GM19239 (cell line): Measurements from ENCODE around the gene UBAP1.
"Not testable (repeated sequence)": the region's sequence is repeated elsewhere in the genome, so short reads cannot be mapped to it uniquely, and the experiment has no call there.

ENCODE experiments used
- DNase-seq: peaks from one replicate; pipeline ENCODE4 v3.0.0; 2011; ENCODE audit warnings: low spot score; ENCODE audit not compliant: insufficient read length
- FAIRE-seq: peaks from 2 replicates; lab custom pipeline; 2011; peaks lifted over from hg19 to GRCh38; lab: Jason Lieb, UNC

Gene UBAP1

DNA sequence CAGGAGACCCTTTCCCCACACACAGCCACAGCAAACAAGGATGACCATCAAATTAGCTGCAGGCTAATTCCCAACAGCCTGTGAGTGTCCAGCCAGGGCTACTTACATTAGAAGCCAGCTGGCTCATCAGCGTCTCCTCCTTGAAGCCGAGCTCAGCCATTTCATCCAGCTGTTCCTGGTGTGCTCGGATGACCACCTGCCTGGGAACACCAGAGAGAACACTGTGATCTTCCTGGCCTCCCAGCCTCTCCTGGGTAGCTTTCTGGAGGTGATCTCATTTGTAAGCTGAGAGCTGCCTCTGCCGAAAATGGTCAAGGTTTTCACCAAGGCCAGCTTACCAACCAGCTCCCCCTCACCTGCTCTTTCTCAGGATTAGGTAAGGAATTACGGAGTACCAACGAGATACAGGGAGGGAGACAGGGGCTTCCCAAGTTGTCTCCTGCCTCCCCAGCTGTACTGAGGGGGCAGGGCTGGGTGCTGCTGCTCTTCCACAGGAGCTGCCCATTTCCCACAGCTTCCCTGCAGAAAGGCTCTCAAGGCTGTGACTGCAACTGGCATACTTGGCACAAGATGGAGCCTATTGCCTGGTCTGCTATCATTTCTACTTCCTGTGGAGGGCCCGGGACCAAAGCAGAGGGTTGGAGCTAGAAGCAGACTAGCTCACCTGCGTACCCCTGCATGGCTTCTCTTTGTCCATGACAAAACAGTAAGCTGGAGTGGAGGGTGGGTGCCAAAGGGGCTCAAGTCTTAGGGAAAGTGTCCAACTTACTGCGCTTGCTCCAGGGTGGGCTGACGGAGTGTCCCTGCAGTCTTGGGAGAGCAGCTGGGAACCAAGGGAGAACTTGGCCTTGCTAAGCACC lies 76.4 kb downstream of the UBAP1 start:
- no peak for DNase-seq
- no peak for FAIRE-seq

DNA sequence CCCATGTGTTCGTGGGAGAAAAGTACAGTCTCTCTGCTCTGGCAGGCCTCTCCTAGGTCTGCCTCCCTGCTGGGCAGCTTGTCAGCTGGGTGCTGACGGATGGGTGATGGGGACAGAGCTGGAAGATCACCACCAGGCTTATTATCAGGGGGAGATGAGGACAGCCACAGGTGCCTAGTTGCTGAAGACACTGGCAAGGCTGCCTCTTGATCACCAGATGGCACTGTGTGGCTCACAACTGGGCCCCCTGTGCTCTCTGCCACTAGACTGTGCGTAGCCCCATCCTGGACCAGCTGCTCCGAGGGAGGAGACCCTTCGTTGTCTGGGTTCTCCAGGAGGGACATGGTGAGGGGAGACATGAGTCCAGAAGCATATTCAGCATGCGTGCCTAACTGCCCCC lies 77.3 kb downstream of the UBAP1 start:
- DNase-seq: no peak
- FAIRE-seq: no peak

DNA sequence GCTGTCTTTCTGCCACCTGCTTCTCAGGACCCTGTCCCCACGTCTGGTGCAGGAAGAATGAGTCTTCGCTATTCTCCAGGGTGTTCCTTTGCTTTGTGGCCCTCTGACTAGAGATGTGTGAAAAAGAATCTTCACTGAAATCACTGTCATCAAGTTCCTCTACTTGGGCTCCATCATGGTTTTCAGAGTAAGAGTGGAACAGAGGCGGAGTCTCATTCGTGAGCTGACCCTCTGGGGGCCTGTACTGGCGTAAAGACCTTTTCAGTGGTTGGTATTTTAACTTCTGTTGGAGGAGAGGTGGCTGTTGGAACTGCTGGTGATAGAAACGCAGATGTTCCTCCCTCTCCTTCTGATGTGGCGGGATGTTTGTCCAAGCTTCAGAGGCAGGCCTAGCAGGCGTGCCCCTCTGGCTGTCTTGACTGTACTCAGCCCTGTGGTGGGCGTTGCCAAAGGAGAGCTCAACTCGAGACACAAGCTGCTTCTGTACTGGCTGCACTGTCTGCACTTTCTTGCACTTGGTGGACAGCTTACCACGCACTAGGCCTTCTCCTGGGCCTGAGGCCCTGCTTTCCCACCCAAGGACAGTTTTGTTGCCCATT lies 78.2 kb downstream of the UBAP1 start:
- DNase-seq (no peak), FAIRE-seq (no peak)

DNA sequence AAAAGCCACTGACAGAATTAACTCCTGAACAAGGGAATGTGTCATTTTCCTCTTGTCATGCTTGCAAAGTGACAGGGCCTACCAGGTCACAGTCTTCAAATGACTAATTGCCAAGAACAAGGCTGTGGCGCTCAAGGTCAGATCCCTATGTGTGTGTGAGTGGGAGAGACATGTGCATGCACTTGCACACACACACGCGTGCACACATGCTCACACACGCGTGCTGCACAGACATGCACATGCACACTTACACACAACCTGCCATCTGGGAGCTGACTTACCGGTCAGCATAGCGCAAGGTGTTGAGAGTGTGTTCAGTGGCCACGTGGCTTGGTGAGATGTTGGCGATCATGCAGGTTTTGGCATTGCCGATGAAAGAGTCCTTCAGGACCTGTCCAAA lies 80.5 kb downstream of the UBAP1 start:
- DNase-seq (no peak), FAIRE-seq (no peak)

DNA sequence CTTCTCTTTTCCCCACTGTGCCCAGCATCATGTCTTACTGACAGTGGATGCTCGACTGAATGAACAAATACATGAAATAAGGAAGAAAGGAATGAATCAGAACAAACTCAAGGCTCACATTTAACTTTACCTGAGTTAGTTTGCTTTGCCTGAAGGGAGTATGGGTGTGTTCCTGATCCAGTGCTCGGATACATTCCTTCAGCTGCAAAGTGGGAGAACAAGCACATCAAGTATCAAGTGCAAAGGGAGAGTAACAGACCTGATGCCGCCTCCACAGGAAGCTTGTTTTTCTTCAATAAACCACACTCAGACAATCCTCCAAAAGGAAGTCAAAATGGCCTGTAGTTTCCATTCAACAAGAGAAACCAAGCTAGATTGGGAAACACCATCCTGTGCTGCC lies 84.1 kb downstream of the UBAP1 start:
- no peak for DNase-seq
- no peak for FAIRE-seq

DNA sequence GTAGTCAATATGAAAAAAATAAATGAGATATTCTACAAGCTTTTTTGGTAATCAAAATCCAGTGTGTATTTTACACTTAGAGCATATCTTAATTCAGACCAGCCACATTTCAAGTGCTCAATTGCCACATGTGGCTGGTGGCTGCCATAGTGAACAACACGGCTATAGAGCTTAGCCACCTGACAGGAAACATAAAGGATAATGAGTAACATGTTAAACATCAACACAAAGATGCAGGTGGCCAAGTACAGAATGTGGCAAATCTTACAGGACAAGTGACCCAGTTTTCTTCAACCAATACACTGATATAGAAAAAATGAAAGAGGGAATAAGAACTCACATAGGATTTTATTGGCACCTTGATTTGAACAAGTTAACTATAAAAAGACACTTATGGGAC lies 88.8 kb downstream of the UBAP1 start:
- peak; percentile 51 for FAIRE-seq
- DNase-seq: no peak

DNA sequence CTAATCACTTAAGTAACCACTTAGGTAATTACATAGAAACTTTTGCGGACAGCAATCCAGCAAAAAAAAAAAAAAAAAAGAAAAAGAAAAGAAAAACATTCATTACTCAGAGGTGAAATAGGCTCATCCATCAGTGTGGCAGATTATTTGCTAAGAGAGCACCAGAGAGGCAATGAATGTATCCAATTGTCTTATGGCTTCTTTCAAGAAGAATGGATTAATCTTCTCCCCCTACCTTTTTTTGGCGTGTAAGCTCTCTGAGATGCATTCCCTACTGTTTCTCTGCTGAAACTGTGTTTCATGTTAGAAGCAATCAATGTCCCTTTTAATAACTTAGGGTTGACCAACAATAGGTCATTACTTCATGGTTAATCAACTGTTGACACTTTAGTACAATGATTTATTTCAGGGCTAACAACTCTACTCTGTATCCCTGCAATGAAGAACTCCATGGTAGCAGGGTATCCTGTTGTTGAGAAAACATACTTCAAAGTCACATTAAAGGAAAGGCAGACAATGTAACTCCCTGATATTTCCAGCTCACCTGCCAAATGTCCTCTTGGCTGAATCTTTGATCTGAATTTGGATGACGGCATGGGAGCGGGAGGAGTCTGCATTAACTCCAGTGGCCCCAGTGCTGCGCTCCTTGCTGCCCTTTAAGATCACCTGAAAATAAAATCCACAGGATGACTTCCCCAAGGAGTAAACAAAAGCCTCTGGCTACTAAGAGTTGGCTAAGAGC lies 92.6 kb downstream of the UBAP1 start:
- FAIRE-seq: no peak
- DNase-seq: no peak

DNA sequence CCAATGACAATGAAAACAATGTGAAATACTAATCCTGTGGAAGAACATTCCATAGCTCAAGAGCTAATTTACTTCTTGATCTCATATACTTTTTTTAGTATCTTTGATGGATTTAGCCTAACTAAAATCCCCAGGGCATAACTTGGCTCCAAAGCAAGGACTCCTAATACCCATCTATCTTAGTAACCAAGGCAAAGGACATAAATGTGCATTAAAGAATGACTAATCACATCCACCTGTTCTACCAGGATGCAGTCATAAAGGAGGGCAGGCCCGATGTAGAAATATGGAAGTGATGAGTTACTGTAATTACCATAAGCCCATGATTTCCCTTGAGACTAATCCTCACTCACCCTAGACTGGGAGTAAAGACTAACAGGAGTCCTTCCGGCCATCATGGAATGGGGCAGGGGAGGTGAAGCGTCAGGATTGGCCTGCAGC lies 93.3 kb downstream of the UBAP1 start:
- no peak for FAIRE-seq

DNA sequence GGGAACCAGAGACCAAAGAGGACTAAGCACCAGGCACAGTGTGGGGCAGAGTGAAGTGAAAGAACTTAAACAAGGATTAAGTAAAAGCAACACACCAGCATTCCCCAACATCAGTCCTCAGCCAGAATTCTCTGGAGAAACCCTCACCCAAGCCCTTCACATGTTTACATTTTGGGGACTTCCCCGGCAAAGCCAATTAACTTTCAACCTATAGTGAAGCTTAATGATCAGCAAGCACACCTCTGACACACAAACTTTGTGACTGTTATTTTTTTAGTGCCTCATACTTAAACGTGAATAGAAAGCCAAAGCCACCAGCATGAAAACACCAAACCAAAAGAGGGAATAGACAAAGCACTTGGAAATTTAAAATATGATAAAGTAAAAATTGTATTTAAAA lies 94.7 kb downstream of the UBAP1 start:
- not testable (repeated sequence) for DNase-seq
- FAIRE-seq: peak; percentile 54

More for the DNA sequence above, 93.3 kb downstream of the UBAP1 start:
- no peak for DNase-seq

DNA sequence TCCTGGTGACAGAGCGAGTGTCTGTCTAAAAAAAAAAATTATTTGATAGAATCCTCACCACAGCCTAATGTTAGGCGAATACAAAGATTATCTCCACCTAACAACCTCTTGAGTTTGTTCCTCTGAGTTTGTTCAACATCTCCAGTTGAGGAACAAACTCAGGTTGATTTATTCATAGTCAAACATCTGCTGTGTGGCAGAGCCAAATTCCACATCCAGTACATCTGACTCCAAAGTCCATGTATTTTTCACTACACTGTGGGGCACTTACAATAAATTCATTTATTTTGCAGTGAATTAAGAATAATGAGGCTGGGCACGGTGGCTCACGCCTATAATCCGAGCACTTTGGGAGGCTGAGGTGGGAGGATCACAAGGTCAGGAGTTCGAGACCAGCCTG lies 97.0 kb downstream of the UBAP1 start:
- DNase-seq: no peak
- no peak for FAIRE-seq

DNA sequence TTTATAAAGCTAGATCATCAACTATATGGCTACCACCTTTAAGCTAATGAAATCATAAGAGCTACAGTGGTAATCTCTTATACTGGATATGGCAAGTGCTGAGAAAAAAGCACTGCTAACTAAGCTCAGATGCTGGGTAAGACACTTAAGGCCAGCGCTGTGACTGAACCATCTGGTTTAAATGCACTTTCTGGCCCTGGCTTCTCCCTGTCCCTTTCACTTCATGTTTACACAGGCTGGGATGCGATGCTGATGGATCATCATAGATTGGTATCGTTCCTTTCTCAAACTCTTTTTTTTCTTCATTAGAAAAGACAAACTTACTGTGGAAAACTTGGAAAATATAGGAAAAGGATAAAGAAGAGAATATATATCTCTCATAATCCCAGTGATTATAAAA lies 97.9 kb downstream of the UBAP1 start:
- no peak for DNase-seq
- no peak for FAIRE-seq

DNA sequence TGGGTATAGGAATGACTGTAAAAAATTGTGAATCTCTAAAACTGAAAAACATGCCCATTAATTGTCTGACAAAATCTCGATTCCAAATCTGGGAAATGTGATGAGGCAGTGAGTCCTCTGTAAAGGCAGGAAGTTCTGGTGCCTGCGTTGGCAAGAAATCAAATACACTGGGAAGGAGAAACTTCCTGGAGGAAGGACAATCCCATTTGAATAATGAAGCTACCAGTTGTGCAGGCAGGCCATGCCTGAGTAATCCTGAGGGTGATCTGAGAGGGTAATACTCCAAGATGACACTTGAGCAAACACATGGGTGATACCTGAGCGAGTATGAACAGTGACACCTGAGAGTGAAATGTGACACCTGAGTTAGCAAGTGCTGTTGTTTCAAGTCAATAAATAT lies 100.6 kb downstream of the UBAP1 start:
- no peak for FAIRE-seq

DNA sequence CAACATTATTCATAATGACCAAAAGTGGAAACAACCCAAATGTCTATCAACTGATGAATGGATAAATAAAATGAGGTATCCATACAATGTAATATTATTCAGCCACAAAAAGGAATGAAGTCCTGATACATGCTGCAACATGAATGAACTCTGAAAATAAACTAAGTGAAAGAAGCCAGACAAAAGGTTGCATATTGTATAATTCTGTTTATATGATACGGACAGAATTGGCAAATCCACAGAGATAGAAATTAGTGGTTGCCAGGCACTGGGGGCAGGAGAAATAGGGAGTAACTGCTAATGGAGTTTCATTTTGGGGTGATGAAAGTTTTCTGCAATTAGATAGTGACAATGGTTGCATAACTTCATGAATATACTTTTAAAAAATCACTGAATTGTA lies 103.3 kb downstream of the UBAP1 start:
- DNase-seq (no peak), FAIRE-seq (no peak)

More for the DNA sequence above, 100.6 kb downstream of the UBAP1 start:
- no peak for DNase-seq

DNA sequence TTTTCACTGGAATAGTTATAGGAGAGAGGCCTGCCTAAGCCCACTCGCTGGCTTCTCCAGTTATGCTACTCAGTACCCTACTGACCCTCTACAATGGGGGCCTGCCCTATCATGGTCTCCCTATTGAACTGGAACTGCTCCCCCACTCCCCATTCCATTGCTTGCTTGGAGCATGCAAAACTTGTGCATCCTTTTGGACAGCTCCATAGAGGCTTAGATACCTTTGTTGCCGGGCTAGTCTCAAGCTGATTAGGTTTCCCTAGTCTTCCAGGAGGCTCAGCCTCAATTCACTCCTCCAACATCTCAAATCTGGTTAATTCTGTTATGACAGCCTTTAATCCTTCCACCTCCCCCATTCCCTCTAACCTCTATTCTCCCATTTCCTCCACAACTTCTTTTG lies 110.3 kb downstream of the UBAP1 start:
- no peak for FAIRE-seq

DNA sequence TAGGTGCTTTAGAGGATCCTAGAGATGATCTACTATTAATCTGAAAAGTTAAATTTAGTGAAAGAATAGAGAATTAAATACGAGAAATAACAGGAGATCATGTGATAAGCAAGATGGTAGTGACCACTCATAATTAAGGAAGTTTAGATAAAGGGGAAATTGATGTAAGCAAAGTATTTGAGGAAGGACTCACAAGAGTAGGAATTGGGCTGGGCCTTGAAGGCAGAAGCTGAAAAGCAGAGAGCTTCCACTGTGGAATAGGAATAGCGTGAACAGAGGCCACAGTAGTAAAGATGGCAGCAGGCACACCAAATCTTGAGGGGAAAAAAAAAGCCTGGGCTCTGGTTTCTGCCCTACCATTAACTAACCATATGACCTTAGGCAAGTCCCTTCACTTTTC lies 112.2 kb downstream of the UBAP1 start:
- FAIRE-seq: peak; percentile 37
- no peak for DNase-seq

More for the DNA sequence above, 110.3 kb downstream of the UBAP1 start:
- DNase-seq: no peak

DNA sequence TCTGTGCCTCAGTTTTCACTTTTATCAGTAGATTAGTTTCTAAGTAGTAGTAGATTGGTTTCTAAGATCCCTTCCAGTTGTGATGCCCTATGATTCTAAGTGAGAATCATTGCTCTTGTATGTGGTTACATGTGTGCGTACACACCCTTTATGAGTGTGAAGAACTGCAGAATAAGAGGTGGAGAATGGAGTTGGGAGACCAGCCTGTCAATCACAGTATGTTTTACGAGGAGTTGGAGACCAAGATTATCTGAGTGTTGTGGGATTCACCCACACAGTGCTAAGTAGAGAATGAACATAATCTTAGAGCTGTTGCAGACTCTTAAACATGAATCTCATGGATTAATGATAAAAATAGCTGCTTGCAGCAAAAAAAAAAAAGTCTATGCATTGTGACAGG lies 112.6 kb downstream of the UBAP1 start:
- no peak for DNase-seq
- FAIRE-seq: no peak

DNA sequence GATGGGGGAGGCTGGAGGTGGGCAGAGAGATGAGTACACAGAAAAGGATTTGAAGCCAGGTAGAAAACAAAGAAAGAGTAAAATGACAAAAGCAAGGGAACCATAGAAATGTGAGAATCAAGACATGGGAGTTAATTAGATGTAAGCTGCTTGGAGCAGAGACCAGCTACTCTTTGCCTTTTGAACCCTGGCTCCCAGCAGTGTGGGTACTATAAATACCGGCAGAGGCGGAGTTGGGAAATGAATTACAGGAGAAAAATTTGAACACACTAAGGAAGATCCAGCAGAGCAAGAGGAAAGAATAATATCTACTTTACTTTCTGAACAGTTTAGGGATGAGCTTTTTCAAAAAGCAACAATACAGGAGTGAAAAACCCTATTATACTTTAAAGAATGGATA lies 113.7 kb downstream of the UBAP1 start:
- no peak for DNase-seq
- FAIRE-seq: no peak

DNA sequence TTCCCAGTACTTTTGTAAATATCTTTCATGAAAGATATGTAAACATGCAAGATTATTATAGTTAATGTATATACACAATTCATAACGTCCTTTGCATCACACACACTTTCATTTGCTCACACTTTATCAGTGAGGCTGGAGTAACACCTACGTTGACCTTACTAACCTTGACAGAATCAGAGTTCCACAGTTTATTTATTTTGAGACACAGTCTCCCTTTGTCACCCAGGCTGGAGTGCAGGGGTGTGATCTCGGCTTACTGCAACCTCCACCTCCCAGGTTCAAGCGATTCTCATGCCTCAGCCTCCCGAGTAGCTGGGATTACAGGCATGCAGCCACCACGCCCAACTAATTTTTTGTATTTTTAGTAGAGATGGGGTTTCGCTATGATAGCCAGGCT lies 122.2 kb downstream of the UBAP1 start:
- not testable (repeated sequence) for DNase-seq, FAIRE-seq
